Duodenal mucosa (tissue), 2 donors: ENCODE measurements around the gene ZBTB44.
"Not testable (repeated sequence)": the region's sequence is repeated elsewhere in the genome, so short reads cannot be mapped to it uniquely, and the experiment has no call there.

Experiments
- H3K27ac ChIP-seq: one replicate; pipeline ENCODE4 v1.7.0; 2013; ENCODE audit warnings: low read depth, low read length
- H3K27me3 ChIP-seq, 2 donors: one replicate each; pipeline ENCODE4 v1.7.0; 2013; ENCODE audit warnings: low read length in 2 of 2, control low read depth in 1 of 2; ENCODE audit not compliant: insufficient read depth in 2 of 2, control insufficient read depth in 1 of 2
- H3K36me3 ChIP-seq, 2 donors: one replicate each; pipeline ENCODE4 v1.7.0; 2013; ENCODE audit warnings: low read length in 2 of 2, control low read depth in 1 of 2; ENCODE audit not compliant: insufficient read depth in 2 of 2, control insufficient read depth in 1 of 2
- H3K4me1 ChIP-seq, 2 donors: one replicate each; pipeline ENCODE4 v1.7.0; 2013; ENCODE audit warnings: low read length in 2 of 2, control low read depth in 1 of 2; ENCODE audit not compliant: insufficient read depth in 2 of 2, control insufficient read depth in 1 of 2
- H3K4me3 ChIP-seq, 2 donors: one replicate each; pipeline ENCODE4 v1.7.0; 2013; ENCODE audit warnings: low read length in 2 of 2, low read depth in 1 of 2
- H3K9ac ChIP-seq, 2 donors: one replicate each; pipeline ENCODE4 v1.7.0; 2013; ENCODE audit warnings: low read length in 2 of 2, low read depth in 1 of 2
- H3K9me3 ChIP-seq, 2 donors: one replicate each; pipeline ENCODE4 v1.7.0; 2013; ENCODE audit warnings: low read length in 2 of 2, control low read depth in 1 of 2; ENCODE audit not compliant: control insufficient read depth in 1 of 2

The ZBTB44 gene

DNA sequence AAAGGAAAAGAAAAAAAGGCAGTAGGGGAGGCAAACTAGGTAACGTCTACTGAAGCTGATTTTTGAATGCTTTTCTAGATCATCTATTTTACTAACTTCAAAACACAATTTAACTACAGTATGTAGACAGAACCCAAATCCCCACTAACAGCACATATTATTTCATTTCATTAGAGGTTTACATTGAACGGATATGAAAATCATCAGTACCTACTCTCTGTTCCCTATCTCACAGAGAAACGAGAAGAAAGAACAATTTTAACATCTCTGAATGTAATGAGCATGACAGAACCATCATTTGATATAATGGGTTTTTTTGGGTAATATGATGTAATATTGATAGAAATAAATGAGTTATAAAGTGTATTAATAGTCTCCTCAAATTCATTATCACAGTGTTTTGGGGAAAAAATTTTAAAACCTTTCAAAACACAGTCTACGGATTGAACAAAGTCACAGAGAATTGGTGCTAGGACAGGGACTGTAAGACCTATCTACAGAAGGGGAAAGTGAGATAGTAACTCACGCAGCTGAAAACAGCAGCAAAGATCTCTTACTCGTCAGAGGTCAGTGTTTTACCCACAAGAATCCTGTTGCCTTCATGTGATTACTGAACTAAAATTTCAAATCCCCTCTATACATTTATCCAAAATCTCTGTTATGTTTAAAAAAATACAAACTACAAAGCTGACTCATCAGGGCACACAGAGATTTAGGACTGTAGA is 77.3 kb downstream of the ZBTB44 start:
- no peaks in the 10 kb centered on the region for H3K9me3 ChIP-seq
- no peak overlapping the region for H3K27ac ChIP-seq
- no peak overlapping the region for H3K4me3 ChIP-seq
- no peak overlapping the region for H3K9ac ChIP-seq
- H3K36me3 ChIP-seq: peaks cover 4 to 33% of the 10 kb centered on the region in 2 donors
- H3K27me3 ChIP-seq: no peaks in the 10 kb centered on the region
- no peaks in the 10 kb centered on the region for H3K4me1 ChIP-seq

DNA sequence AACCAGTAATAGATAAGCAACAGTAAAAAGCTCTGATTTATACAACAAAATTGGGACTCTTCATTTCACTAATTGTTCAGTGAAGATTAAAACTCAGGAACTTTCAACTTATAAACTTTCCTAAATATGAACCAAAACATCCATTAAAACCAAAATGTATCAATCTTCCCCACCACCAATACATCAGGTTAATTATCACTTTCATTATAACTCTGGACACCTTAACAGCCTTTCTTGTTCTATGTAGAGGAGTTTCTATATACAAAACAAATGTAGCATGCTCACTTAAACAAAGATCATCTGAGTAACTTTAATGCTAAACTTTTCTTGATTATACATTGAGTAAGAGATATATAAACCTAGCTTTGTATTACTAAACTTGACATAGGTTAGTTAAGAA is 80.4 kb downstream of the ZBTB44 start:
- Histone ChIP-seq H3K4me3 (no peak overlapping the region), H3K9ac (no peak overlapping the region), H3K4me1 (no peaks in the 10 kb centered on the region), H3K9me3 (no peaks in the 10 kb centered on the region), H3K27me3 (no peaks in the 10 kb centered on the region), H3K36me3 (peaks cover 4 to 32% of the 10 kb centered on the region in 2 donors), H3K27ac (no peak overlapping the region)

DNA sequence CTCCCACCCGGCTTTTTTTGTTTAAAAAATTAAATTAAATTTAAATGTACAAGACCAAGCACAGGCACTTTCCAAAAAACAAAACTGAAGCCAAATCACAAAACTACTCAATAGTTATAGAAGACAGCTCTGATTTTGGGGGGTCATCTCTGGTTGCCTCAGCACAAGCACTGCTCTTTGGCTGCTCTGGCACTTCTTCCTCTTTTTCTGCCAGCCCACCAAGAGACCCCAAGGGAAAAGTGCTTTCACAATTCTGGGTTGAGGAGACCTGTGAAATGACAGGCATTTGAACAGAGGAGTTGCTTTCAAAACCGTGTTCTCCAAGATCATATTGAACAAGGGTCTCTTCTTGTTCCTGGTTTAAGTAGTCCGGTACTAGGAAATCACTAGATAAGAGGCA is 80.8 kb downstream of the ZBTB44 start:
- H3K27ac ChIP-seq, H3K27me3 ChIP-seq, H3K9ac ChIP-seq, H3K4me1 ChIP-seq, H3K9me3 ChIP-seq, H3K4me3 ChIP-seq: not testable (repeated sequence)
- peaks cover 4 to 28% of the 10 kb centered on the region in 2 donors for H3K36me3 ChIP-seq

DNA sequence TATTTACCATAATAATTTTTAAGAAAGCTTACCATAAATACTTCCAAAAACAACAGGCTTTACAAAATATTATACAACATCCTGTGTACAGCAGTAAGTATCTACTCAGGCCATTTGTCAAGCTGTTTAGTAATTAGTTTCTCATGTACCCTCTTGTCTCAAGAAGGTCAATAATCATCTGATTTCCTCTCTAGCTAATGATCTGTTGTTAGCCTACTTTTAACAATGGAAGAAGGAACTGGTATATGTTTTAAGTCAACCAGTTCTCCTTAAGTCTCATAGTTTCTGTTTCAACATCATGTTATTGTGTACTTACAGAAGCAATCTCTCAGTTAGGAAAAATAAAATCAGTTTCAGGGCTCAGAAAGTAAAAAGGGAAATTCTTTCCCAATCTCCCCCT is 81.2 kb downstream of the ZBTB44 start:
- H3K4me1 ChIP-seq, H3K9ac ChIP-seq, H3K9me3 ChIP-seq, H3K4me3 ChIP-seq, H3K27ac ChIP-seq, H3K27me3 ChIP-seq: not testable (repeated sequence)
- peaks cover 4 to 25% of the 10 kb centered on the region in 2 donors for H3K36me3 ChIP-seq

DNA sequence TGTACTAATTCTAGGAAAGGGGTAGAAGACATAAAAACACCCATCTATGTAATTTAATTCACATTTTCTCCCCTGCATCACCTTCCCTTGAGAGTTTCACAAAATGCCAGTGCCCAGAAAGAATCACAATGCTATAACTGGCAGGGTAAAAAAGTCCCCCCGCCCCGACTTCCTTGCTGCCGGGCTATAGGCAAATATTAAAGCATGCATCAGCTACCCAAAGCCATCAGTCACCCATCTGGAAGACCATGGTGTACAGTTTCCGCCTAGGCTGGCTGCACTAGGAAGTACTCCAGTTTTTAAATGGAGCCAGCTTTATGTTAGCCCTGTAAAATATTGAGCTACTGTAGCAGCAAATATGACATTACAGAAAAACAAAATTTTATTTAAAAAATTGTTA is 87.3 kb downstream of the ZBTB44 start:
- no peak overlapping the region for H3K9ac ChIP-seq

DNA sequence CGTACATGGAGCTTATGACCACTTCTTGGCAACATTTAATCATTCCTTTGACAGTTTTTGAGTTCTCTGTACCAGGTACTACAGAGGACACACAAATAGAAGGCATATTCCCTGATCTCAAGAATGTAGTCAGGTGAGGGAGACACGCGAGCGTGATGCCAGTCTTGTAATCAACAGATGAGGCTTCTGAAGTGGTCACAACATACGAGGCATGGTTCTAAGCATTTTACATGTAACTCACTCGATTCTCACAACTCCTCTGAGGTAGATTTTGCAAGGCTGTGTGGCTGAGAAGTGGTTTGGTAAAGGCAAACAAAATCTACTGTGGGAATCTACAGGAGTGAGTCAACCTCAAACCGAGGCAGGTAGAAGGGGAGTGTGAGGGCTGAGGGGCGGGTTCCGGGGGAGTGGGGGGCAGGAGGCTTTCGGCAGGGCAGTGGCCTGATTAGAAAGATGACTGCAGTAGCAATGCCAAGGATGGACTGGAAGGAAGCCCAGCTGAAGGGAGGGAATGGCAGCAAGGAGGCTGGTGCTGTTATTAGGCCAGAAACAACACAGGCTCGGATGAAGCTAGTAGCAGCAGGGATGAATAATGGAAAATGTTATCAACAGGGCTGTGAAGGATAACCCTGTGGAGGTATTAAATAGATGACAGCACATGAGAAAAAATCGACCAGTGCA is 91.3 kb downstream of the ZBTB44 start:
- no peak overlapping the region for H3K9ac ChIP-seq
- no peaks in the 10 kb centered on the region for H3K4me1 ChIP-seq

More for the DNA sequence above, 87.3 kb downstream of the ZBTB44 start:
- H3K4me1 ChIP-seq: no peaks in the 10 kb centered on the region
- H3K4me3 ChIP-seq: no peak overlapping the region
- H3K9me3 ChIP-seq: no peaks in the 10 kb centered on the region
- no peak overlapping the region for H3K27ac ChIP-seq
- H3K27me3 ChIP-seq: no peaks in the 10 kb centered on the region
- no peaks in the 10 kb centered on the region for H3K36me3 ChIP-seq

DNA sequence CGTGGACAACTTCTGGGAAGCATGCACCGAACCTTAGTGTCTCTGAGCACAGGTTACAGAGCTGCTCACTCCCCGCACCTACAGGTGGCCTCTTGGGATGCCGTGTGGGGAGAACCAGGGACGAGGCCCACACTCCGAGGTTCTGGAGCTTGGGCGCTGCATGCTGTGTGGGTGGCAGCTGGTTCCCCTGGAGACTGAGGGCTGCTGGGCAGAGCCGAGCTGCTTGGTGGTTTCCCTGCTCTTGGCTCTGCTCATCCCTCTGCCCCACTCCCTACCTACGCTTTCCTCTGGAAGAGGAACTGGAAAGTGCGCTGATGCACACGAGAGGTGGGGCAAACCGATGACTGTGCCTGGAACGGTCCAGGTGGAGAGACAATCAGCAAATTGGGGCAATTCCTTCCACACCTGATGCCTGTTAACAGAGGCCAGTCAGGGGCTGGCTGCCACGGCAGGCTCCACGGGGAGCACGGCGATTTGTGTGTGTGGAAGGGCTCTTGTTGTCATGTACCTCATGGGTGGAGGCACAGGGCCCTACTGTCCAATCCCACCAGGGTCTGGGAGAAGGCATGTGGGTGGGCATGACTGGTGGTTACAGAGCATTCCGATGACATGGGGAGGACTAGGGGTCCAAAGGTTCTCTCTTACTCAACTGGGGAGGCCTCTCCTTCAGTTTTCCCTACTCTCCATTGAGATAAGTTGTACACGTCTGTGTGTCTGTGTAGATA is 94.2 kb downstream of the ZBTB44 start:
- no peak overlapping the region for H3K9ac ChIP-seq
- peaks cover 0 to 2% of the 10 kb centered on the region in 2 donors for H3K27me3 ChIP-seq
- no peak overlapping the region for H3K4me3 ChIP-seq
- H3K4me1 ChIP-seq: no peaks in the 10 kb centered on the region
- H3K9me3 ChIP-seq: no peaks in the 10 kb centered on the region
- no peak overlapping the region for H3K27ac ChIP-seq
- H3K36me3 ChIP-seq: no peaks in the 10 kb centered on the region

More for the DNA sequence above, 91.3 kb downstream of the ZBTB44 start:
- Histone ChIP-seq H3K27me3 (no peaks in the 10 kb centered on the region), H3K36me3 (no peaks in the 10 kb centered on the region), H3K27ac (no peak overlapping the region), H3K4me3 (no peak overlapping the region), H3K9me3 (no peaks in the 10 kb centered on the region)

DNA sequence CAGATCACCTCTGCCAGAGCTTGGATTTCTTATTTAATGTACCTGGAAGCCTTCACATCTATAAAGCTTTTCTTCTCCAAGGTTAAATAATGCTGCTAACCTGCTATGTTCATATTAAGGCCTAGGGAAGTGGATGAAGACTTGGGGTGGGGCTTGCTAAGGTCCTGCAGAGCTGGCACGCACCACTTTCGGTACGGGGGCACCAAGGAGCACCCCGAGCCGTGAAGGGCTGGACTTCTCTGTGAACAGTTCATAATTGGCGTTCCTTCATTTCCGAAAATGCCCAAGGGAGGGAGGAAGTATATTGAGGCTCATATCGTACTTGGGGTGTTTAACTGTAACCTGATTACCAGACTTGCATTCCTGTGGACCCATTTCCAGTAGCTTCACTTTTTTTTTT is 95.6 kb downstream of the ZBTB44 start:
- H3K9ac ChIP-seq: no peak overlapping the region

DNA sequence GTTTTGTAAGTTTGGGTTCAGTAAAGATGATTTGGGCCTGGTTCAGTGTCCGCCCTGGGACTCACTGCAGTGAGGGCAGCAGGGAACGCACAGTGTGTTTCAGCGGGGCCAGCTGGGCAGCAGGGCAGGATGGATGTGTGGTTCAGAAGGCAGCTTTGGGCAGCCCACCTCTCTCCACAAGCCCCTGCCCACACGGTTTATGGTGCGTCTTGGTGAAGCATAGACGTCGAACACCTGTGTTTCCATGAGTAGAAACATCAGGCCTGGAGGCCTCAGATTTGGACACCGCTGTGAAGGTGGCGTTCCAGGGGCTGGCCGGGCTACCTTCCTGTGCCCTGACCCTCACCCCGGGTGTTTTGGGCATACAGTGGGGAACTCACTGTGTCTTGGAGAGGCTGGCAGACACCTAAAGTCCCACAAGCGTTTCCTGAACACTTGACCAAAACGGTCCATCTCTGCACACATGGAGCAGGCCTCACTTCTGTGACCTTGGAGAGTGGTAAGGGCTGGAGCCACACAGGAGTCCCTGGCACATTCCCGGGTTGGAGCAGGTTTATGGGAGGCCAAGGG is 96.1 kb downstream of the ZBTB44 start:
- H3K4me3 ChIP-seq: no peak overlapping the region
- H3K27ac ChIP-seq: no peak overlapping the region
- no peaks in the 10 kb centered on the region for H3K9me3 ChIP-seq
- H3K9ac ChIP-seq: no peak overlapping the region
- peaks cover 0 to 3% of the 10 kb centered on the region in 2 donors for H3K27me3 ChIP-seq
- peaks cover 0 to 3% of the 10 kb centered on the region in 2 donors for H3K4me1 ChIP-seq
- peaks cover 4 to 11% of the 10 kb centered on the region in 2 donors for H3K36me3 ChIP-seq

More for the DNA sequence above, 95.6 kb downstream of the ZBTB44 start:
- Histone ChIP-seq H3K27ac (no peak overlapping the region), H3K36me3 (peaks cover 0 to 6% of the 10 kb centered on the region in 2 donors), H3K4me3 (no peak overlapping the region), H3K27me3 (peaks cover 0 to 3% of the 10 kb centered on the region in 2 donors), H3K9me3 (no peaks in the 10 kb centered on the region), H3K4me1 (no peaks in the 10 kb centered on the region)
